ENCODE results near the gene PRAMEF26.
"Not testable (repeated sequence)": the region's sequence is repeated elsewhere in the genome, so short reads cannot be mapped to it uniquely, and the experiment has no call there.

Gene PRAMEF26

DNA sequence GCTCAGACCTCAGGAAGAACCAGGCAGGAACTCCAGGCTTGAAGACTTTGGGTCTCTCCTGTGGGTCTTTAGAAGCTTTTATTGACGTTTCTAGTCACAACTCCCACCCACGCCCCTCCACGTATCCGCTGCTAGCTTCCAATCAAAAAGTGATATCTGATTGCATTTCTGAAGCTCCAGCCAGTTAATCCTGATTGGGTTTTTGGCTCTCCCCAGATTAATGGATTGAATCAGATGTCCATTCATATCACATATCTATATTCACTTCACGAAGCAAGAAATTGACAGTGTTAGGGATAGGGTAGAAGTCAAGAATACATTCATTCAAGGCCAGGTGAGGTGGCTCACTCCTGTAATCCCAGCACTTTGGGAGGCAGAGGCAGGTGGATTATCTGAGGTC is at the start of gene PRAMEF26:
TSS of gene PRAMEF26 (minus strand) at position 101 of the 400 bp plus-strand sequence. CDS start 2,914 bp downstream, outside the sequence.
- DNase-seq = not testable (repeated sequence)

- DNase-seq = not testable (repeated sequence)
Measured at GRCh38 chr1:13201309-13201708, 45.5 kb upstream of the PRAMEF26 start, which contains the start of gene PRAMEF13. PRAMEF13 (minus strand) TSS chr1:13201409; CDS start chr1:13199589, 1,820 bp downstream.

GRCh38 chr1:13171548-13171947 is 15.7 kb upstream of the PRAMEF26 start, which contains the start of gene PRAMEF9:
PRAMEF9 (plus strand) TSS chr1:13171848; CDS start chr1:13175281, 3,433 bp downstream.
- DNase-seq = not testable (repeated sequence)

DNA sequence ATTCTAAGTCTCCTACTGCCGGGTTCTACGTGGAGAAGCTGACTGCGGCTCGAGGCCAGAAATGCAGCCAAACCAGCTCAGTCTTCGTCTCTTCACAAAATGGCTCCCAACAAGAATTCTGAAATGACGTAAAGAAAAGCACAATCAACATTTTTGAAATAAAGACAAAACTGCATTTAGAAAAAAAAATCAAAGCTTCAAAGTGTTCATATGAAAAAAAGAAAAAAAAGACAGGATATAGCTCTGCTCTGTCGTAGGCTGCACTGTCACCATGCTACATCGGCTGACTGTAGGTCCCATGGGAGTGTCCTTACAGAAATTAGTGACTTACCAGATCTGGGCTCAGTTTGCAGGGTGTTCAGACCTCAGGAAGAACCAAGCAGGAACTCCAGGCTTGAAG is 9.7 kb upstream of the PRAMEF26 start, which contains the start of gene HNRNPCL4:
TSS of gene HNRNPCL4 (minus strand) at position 101 of the 400 bp plus-strand sequence. CDS start 164 bp downstream, outside the sequence.
- DNase-seq = not testable (repeated sequence)

- DNase-seq = not testable (repeated sequence)
Measured at GRCh38 chr1:13116754-13117153, 39.1 kb downstream of the PRAMEF26 start, which contains the start of gene HNRNPCL2. HNRNPCL2 (minus strand) TSS chr1:13116854; CDS start chr1:13116400, 454 bp downstream.

All from CD4-positive, alpha-beta T cell treated with Interleukin-12 subunit alpha and Interleukin-12 subunit beta, for 1 hour (primary cell).